HEK293 (cell line): ENCODE results near the gene METTL21A.
A peak's percentile ranks its signal among the peaks of the same experiment; 100 is the strongest.

ENCODE experiments used
- CTCF ChIA-PET: fragments of 350-600 bp; formaldehyde crosslinking; extraction: SDS; loops from one replicate; lab custom pipeline; 2021; ENCODE audit warnings: antibody characterized with exemption; lab: Yijun Ruan, JAX
- POLR2A ChIA-PET: fragments of 300-600 bp; formaldehyde crosslinking; extraction: SDS; loops from one replicate; lab custom pipeline; 2020; ENCODE audit warnings: antibody characterized with exemption, inconsistent platforms; lab: Yijun Ruan, JAX
- H3K27ac ChIP-seq: fragments of 200-500 bp; sonication (Bioruptor generic); 2 replicates; pipeline ENCODE4 v1.5.1; 2014; ENCODE audit warnings: low read depth, low read length, control low read depth, inconsistent platforms; ENCODE audit errors: extremely low read depth
- H3K36me3 ChIP-seq, 2 experiments: fragments of 200-500 bp in 1 of 2; sonication (Bioruptor generic) in 1 of 2; 1 replicate in 1 of 2; 2 replicates in 1 of 2; pipeline ENCODE4 v1.5.1; 2014 to 2017; ENCODE audit warnings: inconsistent platforms in 2 of 2, low read length in 2 of 2; ENCODE audit not compliant: control insufficient read depth in 2 of 2, insufficient read depth in 1 of 2
- H3K4me1 ChIP-seq: fragments of 200-500 bp; sonication (Bioruptor generic); 2 replicates; pipeline ENCODE4 v1.5.1; 2014; ENCODE audit warnings: mild to moderate bottlenecking, low read length, inconsistent platforms; ENCODE audit not compliant: control insufficient read depth, insufficient read depth
- H3K4me3 ChIP-seq: 2 replicates; pipeline ENCODE4 v1.5.1; 2011; ENCODE audit warnings: low read depth, mild to moderate bottlenecking, control low read depth, low read length, moderate library complexity
- H3K9me3 ChIP-seq: fragments of 200-500 bp; sonication (Bioruptor generic); 2 replicates; pipeline ENCODE4 v1.5.1; 2014; ENCODE audit warnings: low read depth, low read length, inconsistent platforms; ENCODE audit not compliant: control insufficient read depth, insufficient read depth
- EGR2 ChIP-seq: fragments of 450-650 bp; formaldehyde crosslinking; IDR thresholded peaks from 2 replicates; pipeline ENCODE4 v1.5.1; 2016; ENCODE audit warnings: low read depth, missing biosample characterization, missing genetic modification characterization
- KLF9 ChIP-seq: fragments of 450-650 bp; formaldehyde crosslinking; IDR thresholded peaks from 2 replicates; pipeline ENCODE4 v1.5.1; 2016; ENCODE audit warnings: missing biosample characterization, missing genetic modification characterization, low read depth
- ZBTB8A ChIP-seq: fragments of 450-650 bp; formaldehyde crosslinking; IDR thresholded peaks from 2 replicates; pipeline ENCODE4 v1.5.1; 2016; ENCODE audit warnings: missing biosample characterization, missing genetic modification characterization
- ZNF10 ChIP-seq: fragments of 450-650 bp; formaldehyde crosslinking; IDR thresholded peaks from 2 replicates; pipeline ENCODE4 v1.5.1; 2017; ENCODE audit warnings: missing biosample characterization, missing genetic modification characterization
- ZNF140 ChIP-seq: fragments of 450-650 bp; formaldehyde crosslinking; IDR thresholded peaks from 2 replicates; pipeline ENCODE4 v1.5.1; 2016; ENCODE audit warnings: missing biosample characterization, missing genetic modification characterization
- ZNF146 ChIP-seq: fragments of 450-650 bp; formaldehyde crosslinking; IDR thresholded peaks from 2 replicates; pipeline ENCODE4 v1.5.1; 2016; ENCODE audit warnings: missing biosample characterization, missing genetic modification characterization
- ZNF394 ChIP-seq: fragments of 450-650 bp; formaldehyde crosslinking; IDR thresholded peaks from 2 replicates; pipeline ENCODE4 v1.5.1; 2016; ENCODE audit warnings: missing biosample characterization, missing genetic modification characterization, mild to moderate bottlenecking, moderate library complexity, borderline replicate concordance
- ZNF658 ChIP-seq: fragments of 450-650 bp; formaldehyde crosslinking; IDR thresholded peaks from 2 replicates; pipeline ENCODE4; 2016; ENCODE audit warnings: missing biosample characterization, missing genetic modification characterization
- ZNF701 ChIP-seq: fragments of 450-650 bp; formaldehyde crosslinking; IDR thresholded peaks from 2 replicates; pipeline ENCODE4 v1.5.1; 2016; ENCODE audit warnings: missing biosample characterization, missing genetic modification characterization
- TF ChIP-seq, protein P1 (sequence below): fragments of 450-650 bp; formaldehyde crosslinking; IDR thresholded peaks from 2 replicates; pipeline ENCODE4 v1.5.1; 2017; ENCODE audit warnings: missing biosample characterization, missing genetic modification characterization
- TF ChIP-seq, protein P2 (sequence below): fragments of 450-650 bp; formaldehyde crosslinking; IDR thresholded peaks from 2 replicates; pipeline ENCODE4 v1.5.1; 2016; ENCODE audit warnings: missing biosample characterization, missing genetic modification characterization
- TF ChIP-seq, protein P3 (sequence below): fragments of 450-650 bp; formaldehyde crosslinking; conservative IDR thresholded peaks from 2 replicates; pipeline ENCODE4 v1.5.1; 2016; ENCODE audit warnings: low read depth, missing biosample characterization, missing genetic modification characterization
- TF ChIP-seq, protein P4 (sequence below): IDR thresholded peaks from 2 replicates; pipeline ENCODE4 v1.6.1; 2011; ENCODE audit warnings: mild to moderate bottlenecking, low read depth, low read length, borderline replicate concordance
- TF ChIP-seq, protein P5 (sequence below): fragments of 450-650 bp; formaldehyde crosslinking; IDR thresholded peaks from 2 replicates; pipeline ENCODE4 v1.5.1; 2016; ENCODE audit warnings: missing biosample characterization, missing genetic modification characterization
- TF ChIP-seq, protein P6 (sequence below): fragments of 450-650 bp; formaldehyde crosslinking; IDR thresholded peaks from 2 replicates; pipeline ENCODE4; 2016; ENCODE audit warnings: missing biosample characterization, missing genetic modification characterization

The METTL21A gene

DNA sequence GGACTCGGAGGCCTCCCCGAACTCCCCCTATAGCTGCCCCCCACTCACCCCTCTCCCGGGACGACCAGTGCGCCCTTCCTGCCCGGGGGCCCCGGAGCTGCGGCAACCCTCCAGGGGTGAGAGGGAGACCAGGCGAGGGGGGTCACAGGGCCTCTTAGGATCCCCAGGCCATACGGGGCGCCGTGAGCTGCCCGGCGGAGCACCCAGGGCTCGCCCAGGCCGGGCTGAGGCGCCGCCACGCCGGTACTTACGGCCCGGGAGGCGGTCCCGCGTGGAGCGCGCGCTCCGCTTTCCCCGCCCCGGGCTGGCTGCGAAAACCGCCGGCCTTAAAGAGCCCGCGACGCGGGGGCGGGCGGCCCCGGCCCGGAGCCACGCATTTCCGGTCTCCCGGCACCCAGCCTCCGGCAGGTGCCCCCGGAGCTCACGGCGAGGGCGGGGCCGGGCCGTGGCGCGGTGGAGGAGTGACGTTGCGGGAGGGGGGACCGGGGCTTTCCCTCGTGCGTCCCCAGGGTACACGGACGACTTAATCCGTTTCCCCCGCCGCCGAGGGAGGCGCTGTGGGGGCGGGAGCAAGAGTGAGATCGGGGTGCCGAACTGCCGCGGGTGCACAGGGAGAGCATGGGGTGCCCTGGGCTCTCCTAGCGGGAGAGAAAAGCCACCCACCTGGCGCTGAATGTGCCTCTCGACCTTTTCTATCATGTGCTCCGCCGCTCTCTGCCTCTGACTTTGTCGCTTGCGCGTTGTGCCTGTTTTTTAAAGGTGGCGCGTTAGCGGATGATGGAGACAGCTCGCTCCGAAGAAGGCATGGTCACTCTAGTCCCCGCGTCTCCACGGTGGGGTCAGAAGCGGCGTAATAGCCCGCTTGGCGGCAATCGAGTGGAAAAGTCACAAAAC, at the start of gene METTL21A (continued):
- TF ChIP-seq, protein P1, sequence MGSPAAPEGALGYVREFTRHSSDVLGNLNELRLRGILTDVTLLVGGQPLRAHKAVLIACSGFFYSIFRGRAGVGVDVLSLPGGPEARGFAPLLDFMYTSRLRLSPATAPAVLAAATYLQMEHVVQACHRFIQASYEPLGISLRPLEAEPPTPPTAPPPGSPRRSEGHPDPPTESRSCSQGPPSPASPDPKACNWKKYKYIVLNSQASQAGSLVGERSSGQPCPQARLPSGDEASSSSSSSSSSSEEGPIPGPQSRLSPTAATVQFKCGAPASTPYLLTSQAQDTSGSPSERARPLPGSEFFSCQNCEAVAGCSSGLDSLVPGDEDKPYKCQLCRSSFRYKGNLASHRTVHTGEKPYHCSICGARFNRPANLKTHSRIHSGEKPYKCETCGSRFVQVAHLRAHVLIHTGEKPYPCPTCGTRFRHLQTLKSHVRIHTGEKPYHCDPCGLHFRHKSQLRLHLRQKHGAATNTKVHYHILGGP (tag by site-specific recombination): no peak
- TF ChIP-seq, protein P2, sequence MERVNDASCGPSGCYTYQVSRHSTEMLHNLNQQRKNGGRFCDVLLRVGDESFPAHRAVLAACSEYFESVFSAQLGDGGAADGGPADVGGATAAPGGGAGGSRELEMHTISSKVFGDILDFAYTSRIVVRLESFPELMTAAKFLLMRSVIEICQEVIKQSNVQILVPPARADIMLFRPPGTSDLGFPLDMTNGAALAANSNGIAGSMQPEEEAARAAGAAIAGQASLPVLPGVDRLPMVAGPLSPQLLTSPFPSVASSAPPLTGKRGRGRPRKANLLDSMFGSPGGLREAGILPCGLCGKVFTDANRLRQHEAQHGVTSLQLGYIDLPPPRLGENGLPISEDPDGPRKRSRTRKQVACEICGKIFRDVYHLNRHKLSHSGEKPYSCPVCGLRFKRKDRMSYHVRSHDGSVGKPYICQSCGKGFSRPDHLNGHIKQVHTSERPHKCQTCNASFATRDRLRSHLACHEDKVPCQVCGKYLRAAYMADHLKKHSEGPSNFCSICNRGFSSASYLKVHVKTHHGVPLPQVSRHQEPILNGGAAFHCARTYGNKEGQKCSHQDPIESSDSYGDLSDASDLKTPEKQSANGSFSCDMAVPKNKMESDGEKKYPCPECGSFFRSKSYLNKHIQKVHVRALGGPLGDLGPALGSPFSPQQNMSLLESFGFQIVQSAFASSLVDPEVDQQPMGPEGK: peak; percentile 74
- TF ChIP-seq ZNF658 (tag by site-specific recombination): no peak
- TF ChIP-seq ZNF146: no peak
- peak; percentile 73 for TF ChIP-seq KLF9 (tag by site-specific recombination)
- TF ChIP-seq, protein P3, sequence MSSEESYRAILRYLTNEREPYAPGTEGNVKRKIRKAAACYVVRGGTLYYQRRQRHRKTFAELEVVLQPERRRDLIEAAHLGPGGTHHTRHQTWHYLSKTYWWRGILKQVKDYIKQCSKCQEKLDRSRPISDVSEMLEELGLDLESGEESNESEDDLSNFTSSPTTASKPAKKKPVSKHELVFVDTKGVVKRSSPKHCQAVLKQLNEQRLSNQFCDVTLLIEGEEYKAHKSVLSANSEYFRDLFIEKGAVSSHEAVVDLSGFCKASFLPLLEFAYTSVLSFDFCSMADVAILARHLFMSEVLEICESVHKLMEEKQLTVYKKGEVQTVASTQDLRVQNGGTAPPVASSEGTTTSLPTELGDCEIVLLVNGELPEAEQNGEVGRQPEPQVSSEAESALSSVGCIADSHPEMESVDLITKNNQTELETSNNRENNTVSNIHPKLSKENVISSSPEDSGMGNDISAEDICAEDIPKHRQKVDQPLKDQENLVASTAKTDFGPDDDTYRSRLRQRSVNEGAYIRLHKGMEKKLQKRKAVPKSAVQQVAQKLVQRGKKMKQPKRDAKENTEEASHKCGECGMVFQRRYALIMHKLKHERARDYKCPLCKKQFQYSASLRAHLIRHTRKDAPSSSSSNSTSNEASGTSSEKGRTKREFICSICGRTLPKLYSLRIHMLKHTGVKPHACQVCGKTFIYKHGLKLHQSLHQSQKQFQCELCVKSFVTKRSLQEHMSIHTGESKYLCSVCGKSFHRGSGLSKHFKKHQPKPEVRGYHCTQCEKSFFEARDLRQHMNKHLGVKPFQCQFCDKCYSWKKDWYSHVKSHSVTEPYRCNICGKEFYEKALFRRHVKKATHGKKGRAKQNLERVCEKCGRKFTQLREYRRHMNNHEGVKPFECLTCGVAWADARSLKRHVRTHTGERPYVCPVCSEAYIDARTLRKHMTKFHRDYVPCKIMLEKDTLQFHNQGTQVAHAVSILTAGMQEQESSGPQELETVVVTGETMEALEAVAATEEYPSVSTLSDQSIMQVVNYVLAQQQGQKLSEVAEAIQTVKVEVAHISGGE (tag by site-specific recombination): peak; percentile 86
- TF ChIP-seq, protein P4, sequence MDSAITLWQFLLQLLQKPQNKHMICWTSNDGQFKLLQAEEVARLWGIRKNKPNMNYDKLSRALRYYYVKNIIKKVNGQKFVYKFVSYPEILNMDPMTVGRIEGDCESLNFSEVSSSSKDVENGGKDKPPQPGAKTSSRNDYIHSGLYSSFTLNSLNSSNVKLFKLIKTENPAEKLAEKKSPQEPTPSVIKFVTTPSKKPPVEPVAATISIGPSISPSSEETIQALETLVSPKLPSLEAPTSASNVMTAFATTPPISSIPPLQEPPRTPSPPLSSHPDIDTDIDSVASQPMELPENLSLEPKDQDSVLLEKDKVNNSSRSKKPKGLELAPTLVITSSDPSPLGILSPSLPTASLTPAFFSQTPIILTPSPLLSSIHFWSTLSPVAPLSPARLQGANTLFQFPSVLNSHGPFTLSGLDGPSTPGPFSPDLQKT: no peak; the same call in 1 of the 2 replicates

DNA sequence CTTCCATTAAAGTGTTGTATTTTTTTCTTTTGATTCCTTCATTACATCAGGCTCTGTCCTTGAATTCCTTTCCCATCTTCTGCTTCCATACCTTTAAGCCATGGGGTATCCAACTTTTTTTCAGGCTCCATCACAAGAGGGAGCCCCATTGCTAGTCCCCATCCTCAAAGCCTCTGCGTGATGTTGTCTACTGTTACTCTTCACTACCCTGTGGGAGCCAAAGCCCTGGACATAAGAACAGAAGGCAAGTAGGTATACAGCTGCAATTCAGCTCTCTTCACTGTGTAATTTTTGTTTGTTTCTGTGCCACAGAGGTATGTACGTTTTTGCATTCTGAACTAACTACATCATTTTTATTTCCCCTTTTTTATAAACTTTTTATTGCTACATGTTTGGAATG, 49.6 kb upstream of the METTL21A start:
- Histone ChIP-seq H3K36me3 (no peaks in the 10 kb centered on the region), H3K4me1 (no peaks in the 10 kb centered on the region), H3K4me3 (no peak overlapping the region), H3K27ac (no peak overlapping the region), H3K9me3 (no peaks in the 10 kb centered on the region)
- TF ChIP-seq ZNF140 (tag by site-specific recombination) (peak; percentile 56), EGR2 (tag by site-specific recombination) (no peak)
- CTCF ChIA-PET: interaction anchor here (0.7 to 1.5 kb wide), 3 partner anchors 12 to 134 kb away, joined by 3 to 4 read pairs (median 4); no protein-coding TSS in a partner anchor
- POLR2A ChIA-PET: interaction anchor here (1.0 kb wide), 2 partner anchors 9 to 141 kb away, joined by 3 read pairs; no protein-coding TSS in a partner anchor

DNA sequence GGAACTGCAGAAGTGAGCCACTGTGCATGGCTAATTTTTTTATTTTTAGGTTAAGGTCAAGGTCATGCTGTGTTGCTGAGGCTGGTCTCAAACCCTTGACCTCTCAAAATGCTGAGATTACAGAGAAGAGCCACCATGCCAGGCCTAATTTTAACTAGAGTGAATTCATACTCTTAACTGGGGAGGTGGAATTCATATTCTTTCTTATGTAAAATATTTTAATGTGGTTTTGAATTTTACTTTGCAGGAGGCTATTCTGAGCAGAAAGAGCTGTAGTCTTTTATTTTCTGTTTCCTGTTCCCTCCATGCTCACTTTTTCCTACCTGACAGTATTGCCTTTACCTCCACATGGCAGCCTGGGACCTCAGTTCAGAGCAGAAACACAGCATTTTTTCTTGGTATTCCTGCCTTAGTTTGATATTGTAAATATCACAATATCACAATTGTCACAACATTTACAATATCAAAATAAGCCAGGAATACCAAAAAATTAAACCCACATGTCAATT, 49.1 kb upstream of the METTL21A start:
- Histone ChIP-seq H3K36me3 (no peaks in the 10 kb centered on the region), H3K4me1 (no peaks in the 10 kb centered on the region), H3K27ac (no peak overlapping the region), H3K9me3 (no peaks in the 10 kb centered on the region), H3K4me3 (no peak overlapping the region)
- CTCF ChIA-PET: interaction anchor here (0.7 to 1.5 kb wide), 3 partner anchors 13 to 134 kb away, joined by 3 to 4 read pairs (median 4); no protein-coding TSS in a partner anchor
- POLR2A ChIA-PET: interaction anchor here (1.0 kb wide), 1 partner anchor 10 kb away, joined by 3 read pairs; no protein-coding TSS in a partner anchor
- TF ChIP-seq ZNF10 (tag by site-specific recombination) (no peak), ZNF701 (tag by site-specific recombination) (no peak), ZNF394 (no peak), ZBTB8A (tag by site-specific recombination) (no peak)
- TF ChIP-seq, protein P5, sequence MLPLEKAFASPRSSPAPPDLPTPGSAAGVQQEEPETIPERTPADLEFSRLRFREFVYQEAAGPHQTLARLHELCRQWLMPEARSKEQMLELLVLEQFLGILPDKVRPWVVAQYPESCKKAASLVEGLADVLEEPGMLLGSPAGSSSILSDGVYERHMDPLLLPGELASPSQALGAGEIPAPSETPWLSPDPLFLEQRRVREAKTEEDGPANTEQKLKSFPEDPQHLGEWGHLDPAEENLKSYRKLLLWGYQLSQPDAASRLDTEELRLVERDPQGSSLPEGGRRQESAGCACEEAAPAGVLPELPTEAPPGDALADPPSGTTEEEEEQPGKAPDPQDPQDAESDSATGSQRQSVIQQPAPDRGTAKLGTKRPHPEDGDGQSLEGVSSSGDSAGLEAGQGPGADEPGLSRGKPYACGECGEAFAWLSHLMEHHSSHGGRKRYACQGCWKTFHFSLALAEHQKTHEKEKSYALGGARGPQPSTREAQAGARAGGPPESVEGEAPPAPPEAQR (tag by site-specific recombination): no peak
- TF ChIP-seq, protein P6, sequence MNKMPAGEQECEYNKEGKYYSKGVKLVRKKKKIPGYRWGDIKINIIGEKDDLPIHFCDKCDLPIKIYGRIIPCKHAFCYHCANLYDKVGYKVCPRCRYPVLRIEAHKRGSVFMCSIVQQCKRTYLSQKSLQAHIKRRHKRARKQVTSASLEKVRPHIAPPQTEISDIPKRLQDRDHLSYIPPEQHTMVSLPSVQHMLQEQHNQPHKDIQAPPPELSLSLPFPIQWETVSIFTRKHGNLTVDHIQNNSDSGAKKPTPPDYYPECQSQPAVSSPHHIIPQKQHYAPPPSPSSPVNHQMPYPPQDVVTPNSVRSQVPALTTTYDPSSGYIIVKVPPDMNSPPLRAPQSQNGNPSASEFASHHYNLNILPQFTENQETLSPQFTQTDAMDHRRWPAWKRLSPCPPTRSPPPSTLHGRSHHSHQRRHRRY (tag by site-specific recombination): no peak
